ENCODE results near the gene SPAG7. TPM values are rescaled to one million over a fixed set of nuclear protein-coding genes. Genes with fewer than 3 reads are reported as not detected.

Gene SPAG7
- polyA plus RNA-seq, 1 donor (not counting 4 experiments of a cell fraction or from before 2014, with no cell fraction given): 65.7 TPM

GRCh38 chr17:4948166-4948930 is 19.3 kb downstream of the SPAG7 start, which contains the start of gene PFN1:
Gene PFN1, minus strand, starts transcription at chr17:4948530. Its CDS starts 136 bp downstream, at chr17:4948394.
- dilution Hi-C loops (cut with MboI; ENCODE audit: extremely low pct_ligation_motif_present, low sequenced_read_pairs): loop anchor here (10.0 kb wide), 1 partner anchor 56 kb away; no protein-coding TSS in a partner anchor
- peak within 1 kb of the TSS; percentile 51 for H2AFZ ChIP-seq (ENCODE audit: control insufficient read depth, low read length)
- peaks cover 39% of the 10 kb centered on the region for H3K4me1 ChIP-seq (ENCODE audit: control insufficient read depth, extremely low read depth, insufficient read depth, low read length)

GRCh38 chr17:4947411-4948165 is 20.0 kb downstream of the SPAG7 start:
- Histone ChIP-seq H3K4me2 (ENCODE audit: control insufficient read depth, extremely low read depth, insufficient read depth, low read depth, low read length) (peak overlapping the region; percentile 100), H3K79me2 (ENCODE audit: control insufficient read depth, insufficient read depth, low read length) (peaks cover 40% of the 10 kb centered on the region), H3K4me3 (ENCODE audit: control insufficient read depth in 2 of 3, extremely low read depth in 1 of 3, insufficient read depth in 2 of 3, low read depth in 1 of 3, low read length in 3 of 3) (peak overlapping the region; percentile 96 to 99 (median 97)), H3K9me1 (ENCODE audit: control insufficient read depth, extremely low read depth, insufficient read depth, low read length) (no peaks in the 10 kb centered on the region), H3K27ac (ENCODE audit: control insufficient read depth, insufficient read depth, low read length) (peak overlapping the region; percentile 89), H2AFZ (ENCODE audit: control insufficient read depth, low read length) (no peak overlapping the region), H3K9ac (ENCODE audit: control insufficient read depth, extremely low read depth, insufficient read depth, low read length) (peak overlapping the region; percentile 94), H3K9me3 (ENCODE audit: control insufficient read depth, low read depth, low read length) (no peaks in the 10 kb centered on the region), H3K36me3 (ENCODE audit: control insufficient read depth in 2 of 2, extremely low read depth in 1 of 2, insufficient read depth in 2 of 2, low read length in 2 of 2) (peaks cover 23 to 31% of the 10 kb centered on the region in 2 experiments), H3K27me3 (ENCODE audit: control insufficient read depth, extremely low read depth, insufficient read depth, low read length) (no peaks in the 10 kb centered on the region), H4K20me1 (ENCODE audit: control insufficient read depth, extremely low read depth, insufficient read depth, low read length) (peaks cover 15% of the 10 kb centered on the region), H3K4me1 (ENCODE audit: control insufficient read depth, extremely low read depth, insufficient read depth, low read length) (peaks cover 34% of the 10 kb centered on the region)
- dilution Hi-C loops (cut with MboI; ENCODE audit: extremely low pct_ligation_motif_present, low sequenced_read_pairs): loop anchor here (10.0 kb wide), 1 partner anchor 57 kb away; no protein-coding TSS in a partner anchor
- TF ChIP-seq CTCF (optimal IDR thresholded peaks at IDR 0.05 in 1 of 3, IDR thresholded peaks at IDR 0.05 in 1 of 3, conservative IDR thresholded peaks at IDR 0.05 in 1 of 3; ENCODE audit: extremely low read depth in 1 of 3, insufficient read depth in 2 of 3, low read length in 3 of 3) (no peak), EZH2 (IDR thresholded peaks at IDR 0.05; ENCODE audit: low read length) (no peak)
- FAIRE-seq: no peak
- DNase-seq (ENCODE audit: low read depth, low spot score): no peak

More at GRCh38 chr17:4948166-4948930, 19.3 kb downstream of the SPAG7 start, which contains the start of gene PFN1:
- peaks cover 33% of the 10 kb centered on the region for H3K79me2 ChIP-seq (ENCODE audit: control insufficient read depth, insufficient read depth, low read length)
- peaks cover 1% of the 10 kb centered on the region for H3K9me1 ChIP-seq (ENCODE audit: control insufficient read depth, extremely low read depth, insufficient read depth, low read length)
- H3K4me3 ChIP-seq (ENCODE audit: control insufficient read depth in 2 of 3, extremely low read depth in 1 of 3, insufficient read depth in 2 of 3, low read depth in 1 of 3, low read length in 3 of 3): peak within 1 kb of the TSS; percentile 96 to 99 (median 97)
- peaks cover 15% of the 10 kb centered on the region for H4K20me1 ChIP-seq (ENCODE audit: control insufficient read depth, extremely low read depth, insufficient read depth, low read length)
- FAIRE-seq (no peak), DNase-seq (ENCODE audit: low read depth, low spot score) (no peak)
- H3K4me2 ChIP-seq (ENCODE audit: control insufficient read depth, extremely low read depth, insufficient read depth, low read depth, low read length): peak within 1 kb of the TSS; percentile 89
- H3K9ac ChIP-seq (ENCODE audit: control insufficient read depth, extremely low read depth, insufficient read depth, low read length): peak within 1 kb of the TSS; percentile 94
- H3K27ac ChIP-seq (ENCODE audit: control insufficient read depth, insufficient read depth, low read length): peak within 1 kb of the TSS; percentile 98
- TF ChIP-seq CTCF (optimal IDR thresholded peaks at IDR 0.05 in 1 of 3, IDR thresholded peaks at IDR 0.05 in 1 of 3, conservative IDR thresholded peaks at IDR 0.05 in 1 of 3; ENCODE audit: extremely low read depth in 1 of 3, insufficient read depth in 2 of 3, low read length in 3 of 3) (no peak), EZH2 (IDR thresholded peaks at IDR 0.05; ENCODE audit: low read length) (no peak)
- H3K27me3 ChIP-seq (ENCODE audit: control insufficient read depth, extremely low read depth, insufficient read depth, low read length): no peaks in the 10 kb centered on the region
- peaks cover 17 to 24% of the 10 kb centered on the region in 2 experiments for H3K36me3 ChIP-seq (ENCODE audit: control insufficient read depth in 2 of 2, extremely low read depth in 1 of 2, insufficient read depth in 2 of 2, low read length in 2 of 2)
- H3K9me3 ChIP-seq (ENCODE audit: control insufficient read depth, low read depth, low read length): no peaks in the 10 kb centered on the region

Data from keratinocyte (primary cell).